Activated naive CD8-positive, alpha-beta T cell treated with anti-CD3 and anti-CD28 coated beads, Interleukin-2, amount 10 ng/mL, durations not matched to agents 7 days and 5 days (primary cell): ENCODE measurements around the gene BHLHE23. TPM values are rescaled to one million over a fixed set of nuclear protein-coding genes. Genes with fewer than 3 reads are reported as not detected.

Experiments used
- ATAC-seq: fragments of 150-1000 bp; cut with Tn5 transposase; one replicate; pipeline ENCODE4 v1.10.0; 2021; ENCODE audit warnings: low read depth, moderate library complexity
- POLR2A ChIA-PET: fragments of 350-600 bp; sonication (Branson Sonifier 250); formaldehyde crosslinking; loops from one replicate; lab custom pipeline; 2021; ENCODE audit warnings: antibody characterized with exemption; lab: Charles Lee
- DNase-seq: peaks from one replicate; pipeline ENCODE4 v3.0.0; 2021
- H3K27ac Mint-ChIP-seq: one replicate; pipeline ENCODE4 v1.8.0; 2022; ENCODE audit warnings: mild to moderate bottlenecking, mixed read lengths
- H3K27me3 Mint-ChIP-seq: one replicate; pipeline ENCODE4 v1.8.0; 2022; ENCODE audit warnings: mild to moderate bottlenecking, moderate library complexity, mixed read lengths
- H3K36me3 Mint-ChIP-seq: one replicate; pipeline ENCODE4 v1.8.0; 2021; ENCODE audit warnings: mild to moderate bottlenecking, mixed read lengths
- H3K4me1 Mint-ChIP-seq: one replicate; pipeline ENCODE4 v1.8.0; 2021; ENCODE audit warnings: mixed read lengths
- H3K4me3 Mint-ChIP-seq: one replicate; pipeline ENCODE4 v1.8.0; 2022; ENCODE audit warnings: mild to moderate bottlenecking, moderate library complexity, mixed read lengths
- H3K9me3 Mint-ChIP-seq: one replicate; pipeline ENCODE4 v1.8.0; 2021; ENCODE audit warnings: mixed read lengths
- total RNA-seq, 2 experiments: library from RNA; stranded (reverse); gene quantifications; one replicate each; pipeline ENCODE4 v1.2.3, GENCODE V29; 2021

Gene BHLHE23
- total RNA-seq, 2 experiments from 2014 or later, result not detected

- DNase-seq (peak; percentile 28), ATAC-seq (peak; percentile 46)
- Mint-ChIP-seq H3K27ac (peak overlapping the region; percentile 34), H3K27me3 (peaks cover 21% of the 10 kb centered on the region), H3K4me3 (peak overlapping the region; percentile 48), H3K4me1 (peaks cover 2% of the 10 kb centered on the region), H3K9me3 (no peaks in the 10 kb centered on the region), H3K36me3 (no peaks in the 10 kb centered on the region)
- POLR2A ChIA-PET, result interaction anchor here (0.5 to 0.8 kb wide), 2 partner anchors 89 to 104 kb away, joined by 3 to 4 read pairs; no protein-coding TSS in a partner anchor
These were observed 19.0 kb upstream of the BHLHE23 start for GRCh38 chr20:63025534-63026331.

- Mint-ChIP-seq H3K4me3 (no peak overlapping the region), H3K4me1 (peaks cover 2% of the 10 kb centered on the region), H3K9me3 (no peaks in the 10 kb centered on the region), H3K27me3 (peaks cover 21% of the 10 kb centered on the region), H3K36me3 (no peaks in the 10 kb centered on the region), H3K27ac (no peak overlapping the region)
- ATAC-seq (no peak), DNase-seq (peak; percentile 9)
- POLR2A ChIA-PET, result no interaction called here
These were observed 18.0 kb upstream of the BHLHE23 start for GRCh38 chr20:63024573-63025392.

GRCh38 chr20:63023936-63024571 lies 17.3 kb upstream of the BHLHE23 start:
- Mint-ChIP-seq H3K4me1 (peaks cover 2% of the 10 kb centered on the region), H3K4me3 (no peak overlapping the region), H3K27ac (no peak overlapping the region), H3K9me3 (no peaks in the 10 kb centered on the region), H3K27me3 (peaks cover 16% of the 10 kb centered on the region), H3K36me3 (no peaks in the 10 kb centered on the region)
- POLR2A ChIA-PET, result no interaction called here
- ATAC-seq (no peak), DNase-seq (peak; percentile 20)

- H3K4me3 Mint-ChIP-seq, result no peak overlapping the region
These were observed 16.5 kb upstream of the BHLHE23 start for GRCh38 chr20:63023071-63023935.

GRCh38 chr20:63022501-63022900 lies 15.7 kb upstream of the BHLHE23 start:
- Mint-ChIP-seq H3K27me3 (peaks cover 7% of the 10 kb centered on the region), H3K4me3 (no peak overlapping the region), H3K36me3 (no peaks in the 10 kb centered on the region), H3K4me1 (peaks cover 2% of the 10 kb centered on the region), H3K27ac (no peak overlapping the region), H3K9me3 (no peaks in the 10 kb centered on the region)
- DNase-seq (peak; percentile 20), ATAC-seq (no peak)
- POLR2A ChIA-PET, result no interaction called here

More at GRCh38 chr20:63023071-63023935, 16.5 kb upstream of the BHLHE23 start:
- no peaks in the 10 kb centered on the region for H3K36me3 Mint-ChIP-seq
- DNase-seq (peak; percentile 22), ATAC-seq (no peak)
- H3K27ac Mint-ChIP-seq, result no peak overlapping the region
- H3K27me3 Mint-ChIP-seq, result peaks cover 14% of the 10 kb centered on the region
- POLR2A ChIA-PET, result no interaction called here
- H3K9me3 Mint-ChIP-seq, result no peaks in the 10 kb centered on the region
- peaks cover 2% of the 10 kb centered on the region for H3K4me1 Mint-ChIP-seq

GRCh38 chr20:63021356-63022321 lies 14.9 kb upstream of the BHLHE23 start:
- no peaks in the 10 kb centered on the region for H3K9me3 Mint-ChIP-seq
- POLR2A ChIA-PET, result no interaction called here

GRCh38 chr20:63020681-63021080 lies 13.9 kb upstream of the BHLHE23 start:
- no peak overlapping the region for H3K4me3 Mint-ChIP-seq
- peaks cover under 1% of the 10 kb centered on the region for H3K4me1 Mint-ChIP-seq
- POLR2A ChIA-PET, result interaction anchor here (1.0 kb wide), 1 partner anchor 21 kb away, joined by 4 read pairs; no protein-coding TSS in a partner anchor
- no peak for ATAC-seq
- no peaks in the 10 kb centered on the region for H3K9me3 Mint-ChIP-seq
- DNase-seq, result peak; percentile 8
- H3K27ac Mint-ChIP-seq, result no peak overlapping the region
- peaks cover 7% of the 10 kb centered on the region for H3K27me3 Mint-ChIP-seq
- H3K36me3 Mint-ChIP-seq, result no peaks in the 10 kb centered on the region

More at GRCh38 chr20:63021356-63022321, 14.9 kb upstream of the BHLHE23 start:
- Mint-ChIP-seq H3K4me3 (no peak overlapping the region), H3K36me3 (no peaks in the 10 kb centered on the region), H3K27ac (no peak overlapping the region), H3K4me1 (peaks cover 2% of the 10 kb centered on the region), H3K27me3 (peaks cover 2% of the 10 kb centered on the region)
- DNase-seq (no peak), ATAC-seq (no peak)

- H3K9me3 Mint-ChIP-seq, result peaks cover 6% of the 10 kb centered on the region
- H3K4me3 Mint-ChIP-seq, result no peak overlapping the region
- DNase-seq (no peak), ATAC-seq (no peak)
- POLR2A ChIA-PET, result no interaction called here
- peaks cover 28% of the 10 kb centered on the region for H3K27me3 Mint-ChIP-seq
- H3K4me1 Mint-ChIP-seq, result no peaks in the 10 kb centered on the region
- no peak overlapping the region for H3K27ac Mint-ChIP-seq
- no peaks in the 10 kb centered on the region for H3K36me3 Mint-ChIP-seq
These were observed 11.2 kb upstream of the BHLHE23 start for GRCh38 chr20:63017826-63018411.

- peaks cover 8% of the 10 kb centered on the region for H3K9me3 Mint-ChIP-seq
- DNase-seq, result no peak
- H3K36me3 Mint-ChIP-seq, result no peaks in the 10 kb centered on the region
- H3K27ac Mint-ChIP-seq, result no peak overlapping the region
- no peak overlapping the region for H3K4me3 Mint-ChIP-seq
- H3K27me3 Mint-ChIP-seq, result peaks cover 35% of the 10 kb centered on the region
- POLR2A ChIA-PET, result no interaction called here
- H3K4me1 Mint-ChIP-seq, result no peaks in the 10 kb centered on the region
- no peak for ATAC-seq
These were observed 10.5 kb upstream of the BHLHE23 start for GRCh38 chr20:63017076-63017825.

GRCh38 chr20:63016514-63017075 lies 9.8 kb upstream of the BHLHE23 start:
- ATAC-seq (no peak), DNase-seq (no peak)
- Mint-ChIP-seq H3K36me3 (no peaks in the 10 kb centered on the region), H3K4me1 (no peaks in the 10 kb centered on the region), H3K9me3 (peaks cover 8% of the 10 kb centered on the region), H3K4me3 (no peak overlapping the region), H3K27ac (no peak overlapping the region), H3K27me3 (peaks cover 41% of the 10 kb centered on the region)
- POLR2A ChIA-PET, result no interaction called here
